Stimulated activated CD8-positive, alpha-beta memory T cell treated with anti-CD3 and anti-CD28 coated beads, Interleukin-4, amount 100 ng/mL, for 4 hours (primary cell): Measurements from ENCODE around the gene REST.
"Not testable (repeated sequence)": the region's sequence is repeated elsewhere in the genome, so short reads cannot be mapped to it uniquely, and the experiment has no call there.

ENCODE experiments used
- DNase-seq, 2 donors: peaks; one replicate each; pipeline ENCODE4 v3.0.0-alpha.2; 2020; ENCODE audit warnings: low read depth in 2 of 2, low spot score in 1 of 2

The REST gene, protein sequence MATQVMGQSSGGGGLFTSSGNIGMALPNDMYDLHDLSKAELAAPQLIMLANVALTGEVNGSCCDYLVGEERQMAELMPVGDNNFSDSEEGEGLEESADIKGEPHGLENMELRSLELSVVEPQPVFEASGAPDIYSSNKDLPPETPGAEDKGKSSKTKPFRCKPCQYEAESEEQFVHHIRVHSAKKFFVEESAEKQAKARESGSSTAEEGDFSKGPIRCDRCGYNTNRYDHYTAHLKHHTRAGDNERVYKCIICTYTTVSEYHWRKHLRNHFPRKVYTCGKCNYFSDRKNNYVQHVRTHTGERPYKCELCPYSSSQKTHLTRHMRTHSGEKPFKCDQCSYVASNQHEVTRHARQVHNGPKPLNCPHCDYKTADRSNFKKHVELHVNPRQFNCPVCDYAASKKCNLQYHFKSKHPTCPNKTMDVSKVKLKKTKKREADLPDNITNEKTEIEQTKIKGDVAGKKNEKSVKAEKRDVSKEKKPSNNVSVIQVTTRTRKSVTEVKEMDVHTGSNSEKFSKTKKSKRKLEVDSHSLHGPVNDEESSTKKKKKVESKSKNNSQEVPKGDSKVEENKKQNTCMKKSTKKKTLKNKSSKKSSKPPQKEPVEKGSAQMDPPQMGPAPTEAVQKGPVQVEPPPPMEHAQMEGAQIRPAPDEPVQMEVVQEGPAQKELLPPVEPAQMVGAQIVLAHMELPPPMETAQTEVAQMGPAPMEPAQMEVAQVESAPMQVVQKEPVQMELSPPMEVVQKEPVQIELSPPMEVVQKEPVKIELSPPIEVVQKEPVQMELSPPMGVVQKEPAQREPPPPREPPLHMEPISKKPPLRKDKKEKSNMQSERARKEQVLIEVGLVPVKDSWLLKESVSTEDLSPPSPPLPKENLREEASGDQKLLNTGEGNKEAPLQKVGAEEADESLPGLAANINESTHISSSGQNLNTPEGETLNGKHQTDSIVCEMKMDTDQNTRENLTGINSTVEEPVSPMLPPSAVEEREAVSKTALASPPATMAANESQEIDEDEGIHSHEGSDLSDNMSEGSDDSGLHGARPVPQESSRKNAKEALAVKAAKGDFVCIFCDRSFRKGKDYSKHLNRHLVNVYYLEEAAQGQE

DNA sequence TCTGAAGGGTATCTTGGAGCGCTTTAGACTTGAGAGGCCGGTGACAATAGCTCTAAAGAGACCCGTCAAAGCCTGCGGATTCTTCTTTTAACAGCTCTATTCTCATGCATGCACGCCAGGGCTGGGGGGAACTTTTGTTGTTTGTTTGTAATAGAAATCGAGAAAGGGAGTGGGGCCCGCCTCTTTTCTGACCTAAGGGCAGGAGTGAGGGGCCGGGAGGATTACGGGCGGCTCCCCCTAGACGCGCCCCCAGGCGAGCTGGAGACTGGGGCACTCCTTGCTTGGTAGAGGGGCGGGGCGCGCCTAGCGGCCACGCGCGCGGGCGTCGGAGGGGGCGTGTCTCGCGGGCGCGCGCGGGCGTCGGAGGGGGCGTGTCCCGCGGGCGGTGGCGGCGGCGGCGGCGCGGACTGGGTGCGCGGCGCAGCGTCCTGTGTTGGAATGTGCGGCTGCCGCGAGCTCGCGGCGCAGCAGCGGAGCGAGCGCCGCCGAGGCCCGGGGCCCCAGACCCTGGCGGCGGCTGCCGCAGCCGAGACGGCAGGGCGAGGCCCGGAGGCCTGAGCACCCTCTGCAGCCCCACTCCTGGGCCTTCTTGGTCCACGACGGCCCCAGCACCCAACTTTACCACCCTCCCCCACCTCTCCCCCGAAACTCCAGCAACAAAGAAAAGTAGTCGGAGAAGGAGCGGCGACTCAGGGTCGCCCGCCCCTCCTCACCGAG, at the start of gene REST:
Gene REST, plus strand, starts transcription at position 412 of the 717 bp plus-strand sequence. CDS start 2,739 bp downstream, outside the sequence.
- peak; percentile 48 to 59 for DNase-seq

- no peak for DNase-seq
Observed at GRCh38 chr4:56859841-56860240, 47.9 kb upstream of the REST start.

DNA sequence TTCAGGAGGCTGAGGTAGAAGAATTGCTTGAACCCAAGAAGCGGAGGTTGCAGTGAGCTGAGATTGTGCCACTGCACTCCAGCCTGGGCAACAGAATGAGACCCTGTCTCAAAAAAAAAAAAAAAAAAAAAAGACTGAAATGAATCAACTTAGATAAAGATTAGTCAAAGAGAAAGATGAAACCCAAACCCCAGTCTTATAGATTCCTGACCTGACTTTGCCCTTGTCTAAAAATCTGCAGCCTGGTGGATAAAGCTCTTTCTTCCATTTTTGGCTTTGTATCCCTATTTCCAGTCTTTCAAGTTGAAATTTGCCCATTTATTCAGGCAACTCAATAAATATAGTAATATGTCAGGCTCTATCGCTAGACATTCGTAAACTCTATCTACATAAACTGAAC, 46.9 kb upstream of the REST start:
- DNase-seq = no peak

GRCh38 chr4:56861360-56861759, 46.3 kb upstream of the REST start:
- no peak for DNase-seq

- no peak for DNase-seq
Observed at GRCh38 chr4:56863441-56864139, 44.1 kb upstream of the REST start.

GRCh38 chr4:56870946-56871345, 36.8 kb upstream of the REST start:
- no peak for DNase-seq

GRCh38 chr4:56871371-56871866, 36.3 kb upstream of the REST start:
- no peak for DNase-seq

DNA sequence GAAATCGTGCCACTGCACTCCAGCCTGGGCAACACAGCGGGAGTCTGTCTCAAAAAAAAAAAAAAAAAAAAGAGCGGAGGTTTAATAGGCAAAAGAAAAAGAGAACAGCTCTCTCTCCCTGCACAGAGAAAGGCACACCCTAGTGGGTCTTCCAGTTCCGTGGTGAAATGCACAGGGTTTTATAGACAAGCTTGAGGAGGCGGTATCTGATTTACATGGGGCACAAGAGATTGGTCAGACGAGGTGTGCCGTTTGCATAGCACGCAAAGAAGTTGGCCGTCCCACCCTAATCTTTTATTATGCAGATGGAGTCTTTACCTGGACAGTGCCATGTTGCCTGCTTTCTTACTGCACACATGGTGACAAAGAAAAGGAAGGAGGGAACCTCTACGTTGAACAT, 33.5 kb upstream of the REST start:
- DNase-seq = no peak

DNA sequence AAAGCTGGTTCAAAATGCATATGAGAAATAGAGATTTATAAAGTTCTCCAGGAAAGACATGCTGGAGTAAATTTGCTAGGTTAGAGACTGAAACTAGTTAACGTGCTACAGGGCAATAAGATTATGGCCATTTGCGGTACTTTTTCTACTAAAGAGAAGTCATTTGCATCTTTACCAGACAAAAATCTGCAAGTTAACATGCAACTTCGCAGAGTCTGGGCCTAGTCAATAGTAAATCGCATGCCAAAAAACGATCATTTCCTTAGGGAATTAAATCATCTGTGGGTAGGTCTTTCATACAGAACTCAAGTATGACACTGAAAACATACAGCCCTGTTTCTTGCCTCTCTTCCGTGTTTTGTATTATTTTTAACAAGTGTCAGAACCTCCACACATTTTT, 32.8 kb upstream of the REST start:
- no peak for DNase-seq

DNA sequence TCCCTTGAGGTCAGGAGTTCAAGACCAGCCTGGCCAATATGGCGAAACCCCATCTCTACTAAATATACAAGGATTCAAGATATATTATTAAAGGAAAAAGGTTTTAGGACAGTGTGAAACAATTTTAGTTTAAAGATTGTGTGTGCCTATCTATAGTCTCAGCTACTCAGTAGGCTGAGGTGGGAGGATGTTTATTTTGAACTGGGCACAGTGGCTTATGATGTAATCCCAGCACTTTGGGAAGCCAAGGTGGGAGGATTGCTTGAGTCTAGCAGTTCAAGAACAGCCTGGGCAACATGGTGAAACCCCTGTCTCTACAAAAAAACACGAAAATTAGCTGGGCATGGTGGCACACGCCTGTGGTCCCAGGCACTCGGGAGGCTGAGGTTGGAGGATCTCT, 31.4 kb upstream of the REST start:
- DNase-seq = no peak

DNA sequence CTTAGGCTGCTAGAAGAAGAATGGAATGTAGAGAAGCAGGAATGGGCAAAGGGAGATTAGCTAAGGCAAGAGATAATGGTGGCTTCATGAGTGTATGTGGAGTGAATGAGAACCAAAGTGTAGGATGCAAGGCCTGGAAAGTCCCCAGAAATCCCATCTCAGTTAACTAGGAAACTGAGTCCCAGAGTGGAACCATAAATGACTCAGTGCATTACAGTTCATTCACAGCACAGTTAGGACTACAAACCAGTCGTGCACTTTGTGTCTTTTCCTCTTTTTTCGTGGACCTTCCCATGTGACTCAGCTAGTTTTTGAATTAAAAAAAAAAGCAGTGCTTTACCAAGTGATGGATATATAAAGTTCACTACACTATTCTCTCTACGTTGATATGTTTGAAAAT, 27.7 kb upstream of the REST start:
- DNase-seq = no peak

GRCh38 chr4:56880572-56880971, 27.1 kb upstream of the REST start:
- no peak for DNase-seq

DNA sequence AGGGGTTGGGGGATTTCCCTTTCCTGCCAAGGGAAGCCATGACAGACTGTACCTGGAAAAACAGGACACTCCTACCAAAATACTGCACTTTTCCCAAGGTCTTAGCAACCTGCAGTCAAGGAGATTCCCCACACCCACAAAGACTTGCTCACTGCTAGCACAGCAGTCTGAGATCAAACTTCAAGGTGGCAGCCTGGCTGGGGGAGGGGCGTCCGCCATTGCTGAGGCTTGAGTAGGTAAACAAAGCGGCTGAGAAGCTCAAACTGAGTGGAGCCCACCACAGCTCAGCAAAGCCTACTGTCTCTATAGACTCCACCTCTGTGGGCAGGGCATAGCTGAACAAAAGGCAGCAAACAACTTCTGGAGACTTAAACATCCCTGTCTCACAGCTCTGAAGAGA, 23.2 kb upstream of the REST start:
- DNase-seq = not testable (repeated sequence)

DNA sequence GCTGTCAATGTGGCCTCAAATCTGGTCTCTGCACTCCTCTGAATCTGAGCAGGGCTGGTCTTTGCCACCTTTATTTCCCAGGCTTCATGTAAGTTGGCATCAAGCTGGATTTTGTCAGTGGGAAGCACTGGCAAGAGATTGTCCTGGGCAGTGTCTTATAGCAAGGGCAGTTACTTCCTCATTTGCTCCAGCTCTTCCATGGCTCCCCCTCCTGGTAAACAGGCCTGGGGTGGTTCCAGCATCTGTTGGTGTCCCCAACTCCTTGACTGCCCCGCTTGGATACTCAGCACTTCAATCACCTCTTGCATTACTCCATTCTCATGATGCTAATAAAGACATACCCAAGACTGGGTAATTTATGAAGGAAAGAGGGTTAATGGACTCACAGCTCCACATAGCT, 15.0 kb upstream of the REST start:
- DNase-seq = no peak

DNA sequence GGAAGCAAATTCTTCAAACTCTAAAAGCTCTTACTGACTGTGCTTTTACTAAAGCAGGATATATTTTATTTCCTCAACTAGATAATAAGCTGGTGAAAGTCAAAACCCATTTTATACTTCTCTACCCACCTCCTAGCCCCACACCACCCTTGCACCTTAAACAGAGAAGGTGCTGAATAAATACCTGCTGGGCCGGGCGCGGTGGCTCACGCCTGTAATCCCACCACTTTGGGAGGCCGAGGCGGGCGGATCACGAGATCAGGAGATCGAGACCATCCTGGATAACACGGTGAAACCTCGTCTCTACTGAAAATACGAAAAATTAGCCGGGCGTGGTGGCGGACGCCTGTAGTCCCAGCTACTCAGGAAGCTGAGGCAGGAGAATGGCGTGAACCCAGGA, 9.9 kb upstream of the REST start:
- not testable (repeated sequence) for DNase-seq

DNA sequence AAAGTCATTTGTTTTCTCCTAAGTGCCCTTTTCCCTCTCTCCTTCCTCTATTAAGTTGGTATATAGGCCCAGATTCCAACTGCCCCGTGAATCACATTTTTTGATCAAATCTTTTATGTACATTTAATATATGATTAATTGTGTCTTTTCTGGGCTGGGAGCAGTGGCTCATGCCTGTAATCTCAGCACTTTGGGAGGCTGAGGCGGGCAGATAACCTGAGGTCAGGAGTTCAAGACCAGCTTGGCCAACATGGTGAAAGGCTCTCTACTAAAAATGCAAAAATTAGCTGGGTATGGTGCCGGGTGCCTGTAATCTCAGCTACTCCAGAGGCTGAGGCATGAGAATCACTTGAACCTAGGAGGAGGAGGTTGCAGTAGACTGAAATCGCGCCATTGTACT, 7.5 kb upstream of the REST start:
- DNase-seq = not testable (repeated sequence)

GRCh38 chr4:56902703-56903102, 5.0 kb upstream of the REST start:
- no peak for DNase-seq

GRCh38 chr4:56905796-56906195, 1.9 kb upstream of the REST start:
- no peak for DNase-seq

DNA sequence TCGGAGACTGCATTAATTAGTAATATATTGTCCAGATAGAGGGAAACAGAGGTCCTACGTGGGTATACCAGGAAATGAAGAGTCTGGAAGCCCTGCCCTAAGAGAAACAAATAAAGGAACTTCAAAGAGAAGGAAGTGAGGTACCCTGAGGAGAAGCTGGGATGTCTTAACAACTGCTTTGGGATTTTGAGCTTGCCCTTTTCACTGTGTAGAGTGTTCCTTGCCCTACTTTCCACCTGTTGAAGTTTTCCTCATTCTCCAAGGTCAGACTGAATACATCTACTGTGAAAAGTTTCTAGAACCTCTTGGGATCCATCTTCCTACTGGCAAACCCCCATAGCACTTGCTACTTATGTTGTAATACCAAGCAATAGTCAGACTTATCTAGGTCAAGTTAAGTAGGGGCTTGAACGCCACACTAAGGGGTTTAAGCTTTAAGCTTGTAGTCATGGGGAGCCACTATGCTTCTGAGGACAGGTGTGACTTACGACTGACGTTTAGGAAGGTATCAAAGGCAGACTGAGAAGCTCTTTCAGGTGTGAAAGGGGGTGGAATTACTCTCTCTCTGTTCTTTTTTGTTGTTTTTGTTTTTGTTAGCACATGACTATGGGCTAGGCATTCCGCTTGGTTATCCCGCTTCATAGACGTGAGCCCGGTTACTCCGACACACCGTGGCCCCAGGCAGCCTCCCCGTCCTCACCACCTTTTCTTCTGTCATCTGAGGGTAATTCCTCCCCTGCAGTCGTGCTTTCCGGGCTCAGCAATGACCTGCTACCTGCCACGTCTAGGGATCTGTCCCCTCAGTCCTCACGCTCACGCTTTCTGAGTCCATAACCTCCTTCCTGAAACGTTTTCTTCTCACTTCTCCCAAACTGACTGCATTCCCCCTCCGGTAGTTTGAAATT, 959 bp upstream of the REST start:
- DNase-seq = no peak
